IPS DF 4.7 (cell line): ENCODE data around the gene GZMM.

ENCODE experiments used
- DNase-seq: peaks from one replicate; pipeline ENCODE4 v3.0.0-alpha.2; 2013; ENCODE audit warnings: low spot score; ENCODE audit errors: extremely low read depth

GZMM gene

GRCh38 chr19:511101-511851, 32.6 kb upstream of the GZMM start:
- no peak for DNase-seq

- DNase-seq: no peak
Measured at GRCh38 chr19:512547-513365, 31.1 kb upstream of the GZMM start.

GRCh38 chr19:513368-514165, 30.3 kb upstream of the GZMM start:
- no peak for DNase-seq

GRCh38 chr19:514166-514663, 29.6 kb upstream of the GZMM start:
- DNase-seq: no peak

- no peak for DNase-seq
Measured at GRCh38 chr19:517721-518597, 25.9 kb upstream of the GZMM start.

GRCh38 chr19:518598-519231, 25.1 kb upstream of the GZMM start:
- DNase-seq: no peak

GRCh38 chr19:519449-519865, 24.4 kb upstream of the GZMM start:
- no peak for DNase-seq

GRCh38 chr19:522726-523125, 21.1 kb upstream of the GZMM start:
- DNase-seq: no peak

- no peak for DNase-seq
Measured at GRCh38 chr19:524062-524674, 19.7 kb upstream of the GZMM start.

GRCh38 chr19:525029-525428, 18.8 kb upstream of the GZMM start:
- DNase-seq: no peak

- no peak for DNase-seq
Measured at GRCh38 chr19:525857-526419, 17.9 kb upstream of the GZMM start.

GRCh38 chr19:530134-531008, 13.5 kb upstream of the GZMM start:
- no peak for DNase-seq

- DNase-seq: no peak
Measured at GRCh38 chr19:531009-531752, 12.7 kb upstream of the GZMM start.

- DNase-seq: no peak
Measured at GRCh38 chr19:531753-532560, 11.9 kb upstream of the GZMM start, which contains the start of gene CDC34. Gene CDC34, plus strand, starts transcription at chr19:531760. Its CDS starts 172 bp downstream, at chr19:531932.

- DNase-seq: no peak
Measured at GRCh38 chr19:532561-533363, 11.1 kb upstream of the GZMM start.
